ENCODE measurements around the gene ALDOB.

ALDOB gene

DNA sequence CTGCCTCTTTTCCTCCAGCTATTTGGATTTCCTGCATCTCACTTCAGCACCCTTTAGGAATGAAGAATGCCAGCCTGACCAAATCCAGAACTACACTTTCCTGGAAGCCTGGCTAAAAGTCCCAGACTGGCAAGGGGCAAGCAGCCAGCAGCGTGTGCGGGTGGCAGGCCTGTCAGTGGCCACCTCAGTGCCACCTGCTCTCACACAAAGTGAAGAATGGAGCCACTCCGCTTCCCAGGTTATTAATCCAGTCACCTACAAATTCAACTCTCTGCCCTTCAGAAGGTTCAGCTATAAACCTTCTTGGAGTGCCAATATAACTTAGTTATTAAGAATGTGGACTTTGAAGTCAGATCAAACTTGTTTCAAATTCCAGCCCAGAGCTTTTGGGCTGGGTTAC lies 6.7 kb upstream of the ALDOB start:
- TF ChIP-seq PPARA (CRISPR knock-in tag; IDR thresholded peaks at IDR 0.05; ENCODE audit: borderline replicate concordance) (no peak), ZFP30 (CRISPR knock-in tag; IDR thresholded peaks at IDR 0.05) (no peak), ZNF70 (CRISPR knock-in tag; IDR thresholded peaks at IDR 0.05) (no peak), ZNF8 (CRISPR knock-in tag; IDR thresholded peaks at IDR 0.05) (no peak), ZFP3 (CRISPR knock-in tag; IDR thresholded peaks at IDR 0.05) (no peak), GLIS3 (CRISPR knock-in tag; IDR thresholded peaks at IDR 0.05) (no peak), BACH2 (CRISPR knock-in tag; IDR thresholded peaks at IDR 0.05; ENCODE audit: borderline replicate concordance) (no peak), RARB (CRISPR knock-in tag; IDR thresholded peaks at IDR 0.05) (no peak), ESRRG (CRISPR knock-in tag; IDR thresholded peaks at IDR 0.05) (no peak)
- TF ChIP-seq, protein P1, sequence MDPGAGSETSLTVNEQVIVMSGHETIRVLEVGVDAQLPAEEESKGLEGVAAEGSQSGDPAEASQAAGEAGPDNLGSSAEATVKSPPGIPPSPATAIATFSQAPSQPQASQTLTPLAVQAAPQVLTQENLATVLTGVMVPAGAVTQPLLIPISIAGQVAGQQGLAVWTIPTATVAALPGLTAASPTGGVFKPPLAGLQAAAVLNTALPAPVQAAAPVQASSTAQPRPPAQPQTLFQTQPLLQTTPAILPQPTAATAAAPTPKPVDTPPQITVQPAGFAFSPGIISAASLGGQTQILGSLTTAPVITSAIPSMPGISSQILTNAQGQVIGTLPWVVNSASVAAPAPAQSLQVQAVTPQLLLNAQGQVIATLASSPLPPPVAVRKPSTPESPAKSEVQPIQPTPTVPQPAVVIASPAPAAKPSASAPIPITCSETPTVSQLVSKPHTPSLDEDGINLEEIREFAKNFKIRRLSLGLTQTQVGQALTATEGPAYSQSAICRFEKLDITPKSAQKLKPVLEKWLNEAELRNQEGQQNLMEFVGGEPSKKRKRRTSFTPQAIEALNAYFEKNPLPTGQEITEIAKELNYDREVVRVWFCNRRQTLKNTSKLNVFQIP (CRISPR knock-in tag; IDR thresholded peaks at IDR 0.05; ENCODE audit: borderline replicate concordance, low read depth), result no peak
- TF ChIP-seq, protein P2, sequence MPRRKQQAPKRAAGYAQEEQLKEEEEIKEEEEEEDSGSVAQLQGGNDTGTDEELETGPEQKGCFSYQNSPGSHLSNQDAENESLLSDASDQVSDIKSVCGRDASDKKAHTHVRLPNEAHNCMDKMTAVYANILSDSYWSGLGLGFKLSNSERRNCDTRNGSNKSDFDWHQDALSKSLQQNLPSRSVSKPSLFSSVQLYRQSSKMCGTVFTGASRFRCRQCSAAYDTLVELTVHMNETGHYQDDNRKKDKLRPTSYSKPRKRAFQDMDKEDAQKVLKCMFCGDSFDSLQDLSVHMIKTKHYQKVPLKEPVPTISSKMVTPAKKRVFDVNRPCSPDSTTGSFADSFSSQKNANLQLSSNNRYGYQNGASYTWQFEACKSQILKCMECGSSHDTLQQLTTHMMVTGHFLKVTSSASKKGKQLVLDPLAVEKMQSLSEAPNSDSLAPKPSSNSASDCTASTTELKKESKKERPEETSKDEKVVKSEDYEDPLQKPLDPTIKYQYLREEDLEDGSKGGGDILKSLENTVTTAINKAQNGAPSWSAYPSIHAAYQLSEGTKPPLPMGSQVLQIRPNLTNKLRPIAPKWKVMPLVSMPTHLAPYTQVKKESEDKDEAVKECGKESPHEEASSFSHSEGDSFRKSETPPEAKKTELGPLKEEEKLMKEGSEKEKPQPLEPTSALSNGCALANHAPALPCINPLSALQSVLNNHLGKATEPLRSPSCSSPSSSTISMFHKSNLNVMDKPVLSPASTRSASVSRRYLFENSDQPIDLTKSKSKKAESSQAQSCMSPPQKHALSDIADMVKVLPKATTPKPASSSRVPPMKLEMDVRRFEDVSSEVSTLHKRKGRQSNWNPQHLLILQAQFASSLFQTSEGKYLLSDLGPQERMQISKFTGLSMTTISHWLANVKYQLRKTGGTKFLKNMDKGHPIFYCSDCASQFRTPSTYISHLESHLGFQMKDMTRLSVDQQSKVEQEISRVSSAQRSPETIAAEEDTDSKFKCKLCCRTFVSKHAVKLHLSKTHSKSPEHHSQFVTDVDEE (CRISPR knock-in tag; IDR thresholded peaks at IDR 0.05), result no peak
- TF ChIP-seq, protein P3, sequence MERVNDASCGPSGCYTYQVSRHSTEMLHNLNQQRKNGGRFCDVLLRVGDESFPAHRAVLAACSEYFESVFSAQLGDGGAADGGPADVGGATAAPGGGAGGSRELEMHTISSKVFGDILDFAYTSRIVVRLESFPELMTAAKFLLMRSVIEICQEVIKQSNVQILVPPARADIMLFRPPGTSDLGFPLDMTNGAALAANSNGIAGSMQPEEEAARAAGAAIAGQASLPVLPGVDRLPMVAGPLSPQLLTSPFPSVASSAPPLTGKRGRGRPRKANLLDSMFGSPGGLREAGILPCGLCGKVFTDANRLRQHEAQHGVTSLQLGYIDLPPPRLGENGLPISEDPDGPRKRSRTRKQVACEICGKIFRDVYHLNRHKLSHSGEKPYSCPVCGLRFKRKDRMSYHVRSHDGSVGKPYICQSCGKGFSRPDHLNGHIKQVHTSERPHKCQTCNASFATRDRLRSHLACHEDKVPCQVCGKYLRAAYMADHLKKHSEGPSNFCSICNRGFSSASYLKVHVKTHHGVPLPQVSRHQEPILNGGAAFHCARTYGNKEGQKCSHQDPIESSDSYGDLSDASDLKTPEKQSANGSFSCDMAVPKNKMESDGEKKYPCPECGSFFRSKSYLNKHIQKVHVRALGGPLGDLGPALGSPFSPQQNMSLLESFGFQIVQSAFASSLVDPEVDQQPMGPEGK (CRISPR knock-in tag; IDR thresholded peaks at IDR 0.05; ENCODE audit: borderline replicate concordance), result no peak
- ATAC-seq, result no peak

- ATAC-seq, result no peak
Observed at GRCh38 chr9:101440714-101441230, 5.2 kb upstream of the ALDOB start.

GRCh38 chr9:101438523-101438922 lies 2.9 kb upstream of the ALDOB start:
- no peak for TF ChIP-seq ISL1 (CRISPR knock-in tag; IDR thresholded peaks at IDR 0.05)
- no peak for TF ChIP-seq ESRRG (CRISPR knock-in tag; IDR thresholded peaks at IDR 0.05)
- TF ChIP-seq ZFP3 (CRISPR knock-in tag; IDR thresholded peaks at IDR 0.05), result no peak
- TF ChIP-seq, protein P4, sequence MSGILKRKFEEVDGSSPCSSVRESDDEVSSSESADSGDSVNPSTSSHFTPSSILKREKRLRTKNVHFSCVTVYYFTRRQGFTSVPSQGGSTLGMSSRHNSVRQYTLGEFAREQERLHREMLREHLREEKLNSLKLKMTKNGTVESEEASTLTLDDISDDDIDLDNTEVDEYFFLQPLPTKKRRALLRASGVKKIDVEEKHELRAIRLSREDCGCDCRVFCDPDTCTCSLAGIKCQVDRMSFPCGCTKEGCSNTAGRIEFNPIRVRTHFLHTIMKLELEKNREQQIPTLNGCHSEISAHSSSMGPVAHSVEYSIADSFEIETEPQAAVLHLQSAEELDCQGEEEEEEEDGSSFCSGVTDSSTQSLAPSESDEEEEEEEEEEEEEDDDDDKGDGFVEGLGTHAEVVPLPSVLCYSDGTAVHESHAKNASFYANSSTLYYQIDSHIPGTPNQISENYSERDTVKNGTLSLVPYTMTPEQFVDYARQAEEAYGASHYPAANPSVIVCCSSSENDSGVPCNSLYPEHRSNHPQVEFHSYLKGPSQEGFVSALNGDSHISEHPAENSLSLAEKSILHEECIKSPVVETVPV (CRISPR knock-in tag; IDR thresholded peaks at IDR 0.05), result no peak
- TF ChIP-seq ZNF70 (CRISPR knock-in tag; IDR thresholded peaks at IDR 0.05), result no peak
- TF ChIP-seq ZFP30 (CRISPR knock-in tag; IDR thresholded peaks at IDR 0.05), result no peak
- TF ChIP-seq ARNTL (CRISPR knock-in tag; IDR thresholded peaks at IDR 0.05; ENCODE audit: borderline replicate concordance, low read depth), result no peak
- TF ChIP-seq, protein P3 (CRISPR knock-in tag; IDR thresholded peaks at IDR 0.05; ENCODE audit: borderline replicate concordance), result no peak
- ATAC-seq, result no peak

More at GRCh38 chr9:101440714-101441230, 5.2 kb upstream of the ALDOB start:
- no peak for TF ChIP-seq ZC3H10 (CRISPR knock-in tag; IDR thresholded peaks at IDR 0.05)
- TF ChIP-seq ZFP3 (CRISPR knock-in tag; IDR thresholded peaks at IDR 0.05), result no peak
- TF ChIP-seq PPARA (CRISPR knock-in tag; IDR thresholded peaks at IDR 0.05; ENCODE audit: borderline replicate concordance), result no peak
- no peak for TF ChIP-seq ESRRG (CRISPR knock-in tag; IDR thresholded peaks at IDR 0.05)
- no peak for TF ChIP-seq CSDC2 (CRISPR knock-in tag; IDR thresholded peaks at IDR 0.05)
- TF ChIP-seq, protein P5, sequence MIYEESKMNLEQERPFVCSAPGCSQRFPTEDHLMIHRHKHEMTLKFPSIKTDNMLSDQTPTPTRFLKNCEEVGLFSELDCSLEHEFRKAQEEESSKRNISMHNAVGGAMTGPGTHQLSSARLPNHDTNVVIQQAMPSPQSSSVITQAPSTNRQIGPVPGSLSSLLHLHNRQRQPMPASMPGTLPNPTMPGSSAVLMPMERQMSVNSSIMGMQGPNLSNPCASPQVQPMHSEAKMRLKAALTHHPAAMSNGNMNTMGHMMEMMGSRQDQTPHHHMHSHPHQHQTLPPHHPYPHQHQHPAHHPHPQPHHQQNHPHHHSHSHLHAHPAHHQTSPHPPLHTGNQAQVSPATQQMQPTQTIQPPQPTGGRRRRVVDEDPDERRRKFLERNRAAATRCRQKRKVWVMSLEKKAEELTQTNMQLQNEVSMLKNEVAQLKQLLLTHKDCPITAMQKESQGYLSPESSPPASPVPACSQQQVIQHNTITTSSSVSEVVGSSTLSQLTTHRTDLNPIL (CRISPR knock-in tag; IDR thresholded peaks at IDR 0.05; ENCODE audit: low read depth), result no peak
- no peak for TF ChIP-seq ARNTL (CRISPR knock-in tag; IDR thresholded peaks at IDR 0.05; ENCODE audit: borderline replicate concordance, low read depth)
